ENCODE results near the gene MTUS2.

DNA sequence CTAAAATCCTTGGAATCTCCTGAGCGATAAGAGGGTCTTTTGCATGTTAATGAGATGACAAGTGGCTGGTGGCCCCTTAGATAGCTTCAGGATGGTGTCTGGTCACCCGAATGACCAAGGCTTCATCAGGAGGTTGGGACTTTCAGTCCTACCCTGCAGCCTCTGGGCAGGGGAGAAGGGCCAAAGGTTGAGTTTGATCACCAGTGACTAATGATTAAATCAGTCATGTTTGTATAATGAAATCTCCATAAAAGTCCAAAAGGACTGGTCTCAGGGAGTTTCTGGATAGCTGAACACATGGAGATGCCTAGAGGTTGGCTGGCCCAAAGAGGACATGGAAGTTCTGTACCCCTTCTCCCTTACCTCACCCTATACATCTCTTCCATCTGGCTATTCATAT lies 316.2 kb downstream of the MTUS2 start:
- TF ChIP-seq CTCF (IDR thresholded peaks at IDR 0.05) (no peak), POLR2AphosphoS5 (IDR thresholded peaks at IDR 0.05) (no peak), POLR2A (IDR thresholded peaks at IDR 0.05) (no peak)
